CD8-positive, alpha-beta memory T cell (primary cell): ENCODE data around the gene MAGI2. TPM values are rescaled to one million over a fixed set of nuclear protein-coding genes. Genes with fewer than 3 reads are reported as not detected.

ENCODE experiments used
- CTCF ChIA-PET: fragments of 350-600 bp; sonication (Branson Sonifier 250); formaldehyde crosslinking; loops from one replicate; lab custom pipeline; 2021; ENCODE audit warnings: antibody characterized with exemption; lab: Charles Lee
- POLR2A ChIA-PET: fragments of 350-600 bp; sonication (Branson Sonifier 250); formaldehyde crosslinking; loops from one replicate; lab custom pipeline; 2021; ENCODE audit warnings: antibody characterized with exemption; lab: Charles Lee
- DNase-seq, 5 donors: peaks; one replicate each; pipeline versions ENCODE4 v3.0.0 to v3.0.0-alpha.2; 2020 to 2022; ENCODE audit warnings: mixed read lengths in 1 of 5
- H3K27ac ChIP-seq: one replicate; pipeline ENCODE4 v1.7.0; 2013; ENCODE audit warnings: low read depth, mild to moderate bottlenecking, low read length, moderate library complexity
- H3K27me3 ChIP-seq: 2 replicates; pipeline ENCODE4 v1.7.0; 2013; ENCODE audit warnings: low read length, mild to moderate bottlenecking; ENCODE audit not compliant: insufficient read depth, poor library complexity, severe bottlenecking
- H3K36me3 ChIP-seq: 2 replicates; pipeline ENCODE4 v1.7.0; 2013; ENCODE audit warnings: mild to moderate bottlenecking, low read length, moderate library complexity; ENCODE audit not compliant: insufficient read depth
- H3K4me1 ChIP-seq: 2 replicates; pipeline ENCODE4 v1.7.0; 2013; ENCODE audit warnings: mild to moderate bottlenecking, low read length, moderate library complexity; ENCODE audit not compliant: insufficient read depth
- H3K4me3 ChIP-seq: 2 replicates; pipeline ENCODE4 v1.7.0; 2013; ENCODE audit warnings: mild to moderate bottlenecking, low read length
- H3K9me3 ChIP-seq: 2 replicates; pipeline ENCODE4 v1.7.0; 2013; ENCODE audit warnings: mild to moderate bottlenecking, low read length
- H3K27ac Mint-ChIP-seq, 8 donors: one replicate each; pipeline ENCODE4 v1.8.0; 2020 to 2021; ENCODE audit warnings: mixed read lengths in 8 of 8, mild to moderate bottlenecking in 6 of 8, inconsistent platforms in 3 of 8, moderate library complexity in 3 of 8
- H3K27me3 Mint-ChIP-seq, 2 donors: one replicate each; pipeline ENCODE4 v1.8.0; 2020 to 2021; ENCODE audit warnings: mixed read lengths in 2 of 2, mild to moderate bottlenecking in 1 of 2, moderate library complexity in 1 of 2
- H3K36me3 Mint-ChIP-seq, 3 donors: one replicate each; pipeline ENCODE4 v1.8.0; 2020 to 2021; ENCODE audit warnings: mixed read lengths in 3 of 3, inconsistent platforms in 1 of 3, mild to moderate bottlenecking in 1 of 3
- H3K4me1 Mint-ChIP-seq, 3 donors: one replicate each; pipeline ENCODE4 v1.8.0; 2020 to 2021; ENCODE audit warnings: mixed read lengths in 3 of 3, inconsistent platforms in 1 of 3, mild to moderate bottlenecking in 1 of 3
- H3K4me3 Mint-ChIP-seq, 7 donors: one replicate each; pipeline ENCODE4 v1.8.0; 2020 to 2021; ENCODE audit warnings: mixed read lengths in 7 of 7, mild to moderate bottlenecking in 6 of 7, moderate library complexity in 4 of 7, inconsistent platforms in 2 of 7
- H3K9me3 Mint-ChIP-seq, 5 donors: one replicate each; pipeline ENCODE4 v1.8.0; 2020 to 2022; ENCODE audit warnings: mixed read lengths in 5 of 5, mild to moderate bottlenecking in 3 of 5, moderate library complexity in 2 of 5, inconsistent platforms in 1 of 5
- polyA plus RNA-seq: library from polyadenylated mRNA; unstranded; fragments of 300-500 nt; fragmentation: Illumina TruSeq; gene quantifications from one replicate; pipeline ENCODE4 v1.2.3, GENCODE V29; 2021
- total RNA-seq, 2 experiments: library from RNA; stranded (reverse); gene quantifications; one replicate each; pipeline ENCODE4 v1.2.3, GENCODE V29; 2021

The MAGI2 gene
- total and polyA plus RNA-seq, 3 experiments from 2014 or later, result 0.26 to 0.33 TPM; not detected in 1

DNA sequence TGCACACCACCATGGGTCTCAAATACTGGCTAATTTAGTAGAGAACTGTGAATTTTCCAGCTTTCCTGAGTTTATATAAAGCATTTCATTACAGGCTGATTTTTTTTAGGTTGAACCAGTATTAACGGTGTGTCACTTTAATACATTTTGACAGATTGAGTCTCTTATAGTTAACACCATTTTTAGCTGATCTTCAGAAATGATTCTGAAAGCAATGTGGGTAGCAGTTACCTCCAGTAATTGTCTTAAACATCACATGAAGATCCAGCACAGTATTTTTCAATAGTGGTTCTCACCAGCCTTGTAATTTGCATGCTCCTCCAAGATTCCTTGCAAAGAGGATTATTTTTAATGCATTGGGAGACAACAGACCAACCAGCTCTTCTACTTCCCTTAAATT is 961.3 kb downstream of the MAGI2 start:
- Mint-ChIP-seq H3K4me3 (no peak overlapping the region), H3K27ac (no peak overlapping the region), H3K36me3 (no peaks in the 10 kb centered on the region), H3K9me3 (peaks cover 0 to 4% (median 2%) of the 10 kb centered on the region in 5 donors), H3K27me3 (no peaks in the 10 kb centered on the region), H3K4me1 (no peaks in the 10 kb centered on the region)
- H3K27ac ChIP-seq, result no peak overlapping the region
- POLR2A ChIA-PET, result no interaction called here
- H3K4me3 ChIP-seq, result no peak overlapping the region
- no peaks in the 10 kb centered on the region for H3K4me1 ChIP-seq
- H3K27me3 ChIP-seq, result no peaks in the 10 kb centered on the region
- DNase-seq, result no peak
- no peaks in the 10 kb centered on the region for H3K9me3 ChIP-seq
- CTCF ChIA-PET, result no interaction called here
- H3K36me3 ChIP-seq, result no peaks in the 10 kb centered on the region

DNA sequence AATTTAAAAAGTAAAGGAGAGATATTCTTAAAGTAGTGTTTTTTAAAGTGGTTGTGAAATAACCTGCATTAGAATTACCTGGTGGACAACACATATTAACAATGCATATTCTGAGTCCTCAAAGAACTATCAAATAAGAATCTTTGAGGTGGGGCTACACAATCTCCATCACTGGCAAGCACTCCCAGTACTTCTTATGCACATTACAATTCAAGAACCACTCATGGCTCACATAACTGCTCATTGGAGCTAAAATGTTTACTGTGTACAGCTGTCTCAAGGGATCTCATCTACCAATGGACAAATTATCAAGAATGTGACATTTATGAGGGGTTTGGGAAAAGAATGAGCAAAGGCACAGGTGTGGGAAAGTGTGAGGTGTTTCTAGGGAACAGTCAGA is 962.9 kb downstream of the MAGI2 start:
- POLR2A ChIA-PET, result no interaction called here
- Mint-ChIP-seq H3K9me3 (peaks cover 0 to 14% (median 5%) of the 10 kb centered on the region in 5 donors), H3K4me3 (no peak overlapping the region), H3K4me1 (no peaks in the 10 kb centered on the region), H3K27me3 (no peaks in the 10 kb centered on the region), H3K27ac (no peak overlapping the region), H3K36me3 (no peaks in the 10 kb centered on the region)
- no peaks in the 10 kb centered on the region for H3K27me3 ChIP-seq
- H3K36me3 ChIP-seq, result no peaks in the 10 kb centered on the region
- H3K4me1 ChIP-seq, result no peaks in the 10 kb centered on the region
- H3K9me3 ChIP-seq, result no peaks in the 10 kb centered on the region
- CTCF ChIA-PET, result no interaction called here
- no peak overlapping the region for H3K27ac ChIP-seq
- DNase-seq, result no peak
- H3K4me3 ChIP-seq, result no peak overlapping the region

DNA sequence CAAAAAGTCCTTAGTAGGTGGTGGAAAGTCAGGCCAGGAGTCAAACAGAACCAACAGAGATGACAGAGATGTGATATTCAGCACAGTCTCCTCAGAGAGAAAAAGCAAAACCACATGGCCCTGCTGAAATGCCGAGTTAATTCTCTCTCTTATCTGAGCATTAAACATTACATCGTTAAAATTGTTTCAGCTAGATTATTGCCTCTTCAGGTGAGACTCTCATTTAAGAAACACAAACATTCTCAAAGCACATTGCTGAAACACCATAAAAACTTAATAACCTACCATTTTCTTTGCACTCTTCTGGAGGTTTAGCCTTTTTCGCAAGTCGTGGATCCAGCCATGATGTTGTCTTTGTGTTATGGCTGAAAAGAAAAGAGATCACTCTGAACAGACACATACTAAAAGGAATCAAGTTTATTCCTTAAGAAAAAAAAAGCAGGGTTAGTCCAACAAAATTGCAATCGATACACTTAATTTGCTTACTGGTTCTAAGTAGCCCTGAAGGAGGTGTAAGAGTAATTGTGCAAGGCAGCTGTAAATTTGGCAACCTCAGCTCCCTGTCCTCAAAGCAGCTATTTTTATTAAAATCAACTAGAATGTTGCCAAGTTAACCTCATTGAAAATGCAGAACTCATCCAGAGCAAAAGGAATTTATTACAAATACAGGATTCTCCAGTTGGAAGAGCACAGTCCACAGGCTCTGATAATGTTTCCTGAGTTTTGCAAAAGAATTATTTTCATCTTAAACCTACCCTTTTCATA is 963.8 kb downstream of the MAGI2 start:
- ChIA-PET POLR2A (no interaction called here), CTCF (no interaction called here)
- DNase-seq, result no peak
- Mint-ChIP-seq H3K27ac (no peak overlapping the region), H3K9me3 (peaks cover 0 to 10% (median 2%) of the 10 kb centered on the region in 5 donors), H3K27me3 (no peaks in the 10 kb centered on the region), H3K4me3 (no peak overlapping the region), H3K4me1 (no peaks in the 10 kb centered on the region), H3K36me3 (no peaks in the 10 kb centered on the region)
- no peaks in the 10 kb centered on the region for H3K27me3 ChIP-seq
- H3K27ac ChIP-seq, result no peak overlapping the region
- no peaks in the 10 kb centered on the region for H3K9me3 ChIP-seq
- H3K36me3 ChIP-seq, result no peaks in the 10 kb centered on the region
- no peaks in the 10 kb centered on the region for H3K4me1 ChIP-seq
- no peak overlapping the region for H3K4me3 ChIP-seq

DNA sequence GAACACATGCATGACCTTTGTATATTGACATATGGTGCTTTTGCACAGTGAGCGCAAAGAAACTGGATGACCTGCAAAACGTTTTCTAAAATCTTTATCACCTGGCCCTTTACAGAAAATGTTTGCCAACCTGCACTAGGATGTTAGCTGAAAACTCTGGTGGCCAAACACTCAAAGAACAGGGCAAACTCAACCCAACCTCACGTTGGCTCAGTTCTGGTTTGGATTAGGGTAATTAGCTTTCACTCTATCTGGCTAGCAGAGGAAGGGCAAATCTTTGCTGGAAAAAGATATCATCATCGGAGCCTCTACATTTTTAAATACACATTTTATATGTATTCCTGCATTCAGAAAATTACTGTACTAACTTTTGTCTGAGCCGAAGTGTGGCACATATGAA is 966.0 kb downstream of the MAGI2 start:
- Mint-ChIP-seq H3K9me3 (peaks cover 0 to 10% (median 2%) of the 10 kb centered on the region in 5 donors), H3K4me3 (no peak overlapping the region), H3K27ac (no peak overlapping the region), H3K27me3 (no peaks in the 10 kb centered on the region), H3K4me1 (no peaks in the 10 kb centered on the region), H3K36me3 (no peaks in the 10 kb centered on the region)
- ChIA-PET POLR2A (no interaction called here), CTCF (no interaction called here)
- no peaks in the 10 kb centered on the region for H3K4me1 ChIP-seq
- H3K27ac ChIP-seq, result no peak overlapping the region
- no peak overlapping the region for H3K4me3 ChIP-seq
- DNase-seq, result no peak
- H3K27me3 ChIP-seq, result no peaks in the 10 kb centered on the region
- H3K9me3 ChIP-seq, result no peaks in the 10 kb centered on the region
- H3K36me3 ChIP-seq, result no peaks in the 10 kb centered on the region

DNA sequence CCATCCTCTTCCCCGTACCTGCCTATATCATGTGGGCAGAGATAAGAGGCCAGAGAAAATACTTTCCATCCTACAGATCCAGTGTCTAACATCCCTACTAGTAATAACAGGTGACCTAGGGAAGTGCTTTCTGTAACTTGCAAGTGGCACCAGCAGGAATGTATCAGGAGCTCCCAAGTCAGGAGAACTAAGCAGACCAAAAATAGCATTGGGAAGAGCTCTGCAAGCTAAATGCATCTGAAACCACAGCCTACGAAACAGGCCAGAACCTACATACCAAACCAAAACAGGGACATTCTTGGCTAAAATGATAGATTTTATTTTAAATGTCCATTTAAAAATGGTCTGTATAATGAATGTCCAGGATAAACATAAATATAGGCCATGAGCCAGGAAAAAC is 974.1 kb downstream of the MAGI2 start:
- Histone ChIP-seq H3K27me3 (no peaks in the 10 kb centered on the region), H3K4me1 (no peaks in the 10 kb centered on the region), H3K4me3 (no peak overlapping the region), H3K36me3 (no peaks in the 10 kb centered on the region), H3K9me3 (no peaks in the 10 kb centered on the region), H3K27ac (no peak overlapping the region)
- H3K27ac Mint-ChIP-seq, result no peak overlapping the region
- DNase-seq, result no peak
- peaks cover 0 to 7% (median 4%) of the 10 kb centered on the region in 5 donors for H3K9me3 Mint-ChIP-seq
- no peaks in the 10 kb centered on the region for H3K4me1 Mint-ChIP-seq
- POLR2A ChIA-PET, result no interaction called here
- no peaks in the 10 kb centered on the region for H3K27me3 Mint-ChIP-seq
- no peak overlapping the region for H3K4me3 Mint-ChIP-seq
- CTCF ChIA-PET, result no interaction called here
- H3K36me3 Mint-ChIP-seq, result no peaks in the 10 kb centered on the region

DNA sequence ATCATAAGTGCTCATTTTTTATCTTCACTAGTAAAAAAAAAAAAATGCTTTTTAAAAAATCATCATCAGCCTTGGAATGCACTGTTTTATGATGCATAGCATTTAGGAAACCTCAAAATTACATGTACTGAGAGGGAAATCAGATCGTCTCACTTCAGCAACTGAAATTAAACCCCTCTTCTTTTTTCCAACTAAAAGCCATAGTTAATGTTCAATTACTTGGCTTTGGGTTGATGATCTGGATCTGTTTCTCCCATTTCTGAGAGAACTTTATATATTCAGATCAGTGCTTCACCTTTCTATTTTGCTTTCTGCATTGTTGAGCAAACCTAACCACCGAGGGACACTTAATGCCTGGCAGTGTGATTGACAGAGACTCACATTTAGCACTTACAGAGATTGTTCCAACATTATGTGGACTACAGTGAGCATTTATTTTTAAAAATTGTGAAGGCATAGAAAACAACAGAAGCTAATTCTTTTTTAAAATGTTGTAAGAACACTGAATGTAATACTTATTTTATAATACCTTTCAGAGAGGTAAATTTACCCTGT is 976.5 kb downstream of the MAGI2 start:
- Mint-ChIP-seq H3K27ac (no peak overlapping the region), H3K4me3 (no peak overlapping the region), H3K4me1 (no peaks in the 10 kb centered on the region), H3K9me3 (peaks cover 0 to 7% (median 4%) of the 10 kb centered on the region in 5 donors), H3K27me3 (no peaks in the 10 kb centered on the region), H3K36me3 (no peaks in the 10 kb centered on the region)
- H3K27me3 ChIP-seq, result no peaks in the 10 kb centered on the region
- no peaks in the 10 kb centered on the region for H3K4me1 ChIP-seq
- CTCF ChIA-PET, result no interaction called here
- H3K27ac ChIP-seq, result no peak overlapping the region
- POLR2A ChIA-PET, result no interaction called here
- no peaks in the 10 kb centered on the region for H3K9me3 ChIP-seq
- no peak overlapping the region for H3K4me3 ChIP-seq
- H3K36me3 ChIP-seq, result no peaks in the 10 kb centered on the region
- DNase-seq, result no peak

DNA sequence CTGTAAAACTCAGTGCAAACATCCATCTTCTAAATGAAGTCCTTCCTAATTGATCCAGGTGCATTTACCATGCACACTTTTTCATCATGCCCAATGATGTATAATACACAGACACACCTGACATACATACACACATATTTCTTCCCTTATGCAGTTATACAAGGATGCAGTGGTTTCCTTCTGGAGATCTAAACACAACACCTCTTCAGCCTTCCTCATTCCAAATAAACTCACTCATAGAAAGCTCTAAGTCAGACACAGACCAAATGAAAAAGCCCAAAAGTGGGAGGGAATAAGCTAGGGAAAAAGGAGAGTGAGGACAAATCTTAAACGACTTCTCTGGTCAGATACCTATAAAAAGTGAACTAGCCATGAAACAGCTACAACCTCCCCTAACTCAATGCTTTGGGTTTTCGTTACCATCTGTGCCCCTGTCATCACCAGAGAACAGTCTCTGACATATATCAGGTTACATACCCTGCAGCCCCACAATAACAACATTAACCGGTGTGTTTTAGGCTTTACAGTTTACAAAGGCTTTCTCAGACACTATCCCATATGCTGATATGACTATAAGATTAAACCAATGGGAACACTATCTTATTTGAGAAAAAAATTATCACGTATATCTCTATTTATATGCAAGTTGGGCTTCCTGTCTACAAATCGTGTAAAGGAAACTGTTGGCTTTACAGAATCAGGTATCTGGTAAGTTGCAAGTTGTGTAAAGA is 979.7 kb downstream of the MAGI2 start:
- no peak overlapping the region for H3K4me3 ChIP-seq
- H3K27me3 ChIP-seq, result no peaks in the 10 kb centered on the region
- H3K4me1 ChIP-seq, result no peaks in the 10 kb centered on the region
- no peak for DNase-seq
- no peaks in the 10 kb centered on the region for H3K9me3 ChIP-seq
- H3K4me1 Mint-ChIP-seq, result no peaks in the 10 kb centered on the region
- POLR2A ChIA-PET, result no interaction called here
- no peak overlapping the region for H3K4me3 Mint-ChIP-seq
- CTCF ChIA-PET, result no interaction called here
- no peak overlapping the region for H3K27ac Mint-ChIP-seq
- no peaks in the 10 kb centered on the region for H3K36me3 ChIP-seq
- H3K36me3 Mint-ChIP-seq, result no peaks in the 10 kb centered on the region
- no peak overlapping the region for H3K27ac ChIP-seq
- H3K27me3 Mint-ChIP-seq, result no peaks in the 10 kb centered on the region
- H3K9me3 Mint-ChIP-seq, result peaks cover 0 to 13% (median 2%) of the 10 kb centered on the region in 5 donors

DNA sequence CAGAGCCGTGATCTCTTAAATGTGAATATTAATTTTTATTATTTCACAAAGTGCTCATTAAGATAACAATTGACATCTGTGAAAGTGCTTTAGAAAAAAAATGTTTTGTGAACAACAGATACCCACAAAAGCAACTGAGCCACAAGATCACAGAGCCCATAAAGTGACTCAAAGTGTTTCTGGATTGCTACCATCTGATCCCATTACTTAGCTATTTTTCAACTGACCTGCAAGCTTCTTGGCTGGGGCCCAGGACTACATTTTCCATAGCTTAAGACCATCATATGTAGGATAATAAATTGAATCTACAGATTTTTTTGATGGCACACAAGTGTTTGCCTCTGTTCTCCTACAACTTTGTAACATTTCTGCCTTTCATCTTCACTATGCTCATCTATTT is 980.4 kb downstream of the MAGI2 start:
- DNase-seq, result no peak
- H3K36me3 ChIP-seq, result no peaks in the 10 kb centered on the region
- H3K27ac Mint-ChIP-seq, result no peak overlapping the region
- no peaks in the 10 kb centered on the region for H3K27me3 Mint-ChIP-seq
- no peak overlapping the region for H3K27ac ChIP-seq
- ChIA-PET POLR2A (no interaction called here), CTCF (no interaction called here)
- no peak overlapping the region for H3K4me3 ChIP-seq
- H3K36me3 Mint-ChIP-seq, result no peaks in the 10 kb centered on the region
- no peaks in the 10 kb centered on the region for H3K4me1 ChIP-seq
- H3K9me3 Mint-ChIP-seq, result peaks cover 0 to 13% (median 0%) of the 10 kb centered on the region in 5 donors
- no peak overlapping the region for H3K4me3 Mint-ChIP-seq
- no peaks in the 10 kb centered on the region for H3K27me3 ChIP-seq
- H3K9me3 ChIP-seq, result no peaks in the 10 kb centered on the region
- H3K4me1 Mint-ChIP-seq, result no peaks in the 10 kb centered on the region
